ENCODE results near the gene DLG4. TPM values are rescaled to one million over a fixed set of nuclear protein-coding genes. Genes with fewer than 3 reads are reported as not detected.
A peak's percentile ranks its signal among the peaks of the same experiment; 100 is the strongest.

DLG4 gene
- total RNA-seq, 1 experiment from 2014 or later: 59.7 TPM

DNA sequence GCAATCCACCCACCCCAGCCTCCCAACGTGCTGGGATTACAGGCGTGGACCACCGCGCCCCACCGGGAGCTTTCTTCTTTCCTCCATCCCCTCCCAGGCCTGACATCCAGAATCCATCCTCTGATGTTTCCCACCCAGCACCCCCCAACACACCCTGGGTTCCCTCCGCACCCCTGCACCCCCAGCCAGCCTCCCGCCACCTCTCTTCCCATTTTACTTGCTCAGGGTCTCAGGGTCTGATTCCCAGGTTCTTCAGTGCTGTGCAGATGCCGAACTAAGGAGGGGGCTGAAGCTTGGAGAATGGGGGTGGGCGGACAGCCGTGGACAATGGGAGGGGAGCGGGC lies 40.7 kb downstream of the DLG4 start (continued):
- TF ChIP-seq, protein P1, sequence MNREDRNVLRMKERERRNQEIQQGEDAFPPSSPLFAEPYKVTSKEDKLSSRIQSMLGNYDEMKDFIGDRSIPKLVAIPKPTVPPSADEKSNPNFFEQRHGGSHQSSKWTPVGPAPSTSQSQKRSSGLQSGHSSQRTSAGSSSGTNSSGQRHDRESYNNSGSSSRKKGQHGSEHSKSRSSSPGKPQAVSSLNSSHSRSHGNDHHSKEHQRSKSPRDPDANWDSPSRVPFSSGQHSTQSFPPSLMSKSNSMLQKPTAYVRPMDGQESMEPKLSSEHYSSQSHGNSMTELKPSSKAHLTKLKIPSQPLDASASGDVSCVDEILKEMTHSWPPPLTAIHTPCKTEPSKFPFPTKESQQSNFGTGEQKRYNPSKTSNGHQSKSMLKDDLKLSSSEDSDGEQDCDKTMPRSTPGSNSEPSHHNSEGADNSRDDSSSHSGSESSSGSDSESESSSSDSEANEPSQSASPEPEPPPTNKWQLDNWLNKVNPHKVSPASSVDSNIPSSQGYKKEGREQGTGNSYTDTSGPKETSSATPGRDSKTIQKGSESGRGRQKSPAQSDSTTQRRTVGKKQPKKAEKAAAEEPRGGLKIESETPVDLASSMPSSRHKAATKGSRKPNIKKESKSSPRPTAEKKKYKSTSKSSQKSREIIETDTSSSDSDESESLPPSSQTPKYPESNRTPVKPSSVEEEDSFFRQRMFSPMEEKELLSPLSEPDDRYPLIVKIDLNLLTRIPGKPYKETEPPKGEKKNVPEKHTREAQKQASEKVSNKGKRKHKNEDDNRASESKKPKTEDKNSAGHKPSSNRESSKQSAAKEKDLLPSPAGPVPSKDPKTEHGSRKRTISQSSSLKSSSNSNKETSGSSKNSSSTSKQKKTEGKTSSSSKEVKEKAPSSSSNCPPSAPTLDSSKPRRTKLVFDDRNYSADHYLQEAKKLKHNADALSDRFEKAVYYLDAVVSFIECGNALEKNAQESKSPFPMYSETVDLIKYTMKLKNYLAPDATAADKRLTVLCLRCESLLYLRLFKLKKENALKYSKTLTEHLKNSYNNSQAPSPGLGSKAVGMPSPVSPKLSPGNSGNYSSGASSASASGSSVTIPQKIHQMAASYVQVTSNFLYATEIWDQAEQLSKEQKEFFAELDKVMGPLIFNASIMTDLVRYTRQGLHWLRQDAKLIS (CRISPR knock-in tag; IDR thresholded peaks at IDR 0.05; ENCODE audit: borderline replicate concordance): no peak
- TF ChIP-seq, protein P2, sequence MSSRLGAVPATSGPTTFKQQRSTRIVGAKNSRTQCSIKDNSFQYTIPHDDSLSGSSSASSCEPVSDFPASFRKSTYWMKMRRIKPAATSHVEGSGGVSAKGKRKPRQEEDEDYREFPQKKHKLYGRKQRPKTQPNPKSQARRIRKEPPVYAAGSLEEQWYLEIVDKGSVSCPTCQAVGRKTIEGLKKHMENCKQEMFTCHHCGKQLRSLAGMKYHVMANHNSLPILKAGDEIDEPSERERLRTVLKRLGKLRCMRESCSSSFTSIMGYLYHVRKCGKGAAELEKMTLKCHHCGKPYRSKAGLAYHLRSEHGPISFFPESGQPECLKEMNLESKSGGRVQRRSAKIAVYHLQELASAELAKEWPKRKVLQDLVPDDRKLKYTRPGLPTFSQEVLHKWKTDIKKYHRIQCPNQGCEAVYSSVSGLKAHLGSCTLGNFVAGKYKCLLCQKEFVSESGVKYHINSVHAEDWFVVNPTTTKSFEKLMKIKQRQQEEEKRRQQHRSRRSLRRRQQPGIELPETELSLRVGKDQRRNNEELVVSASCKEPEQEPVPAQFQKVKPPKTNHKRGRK (CRISPR knock-in tag; IDR thresholded peaks at IDR 0.05; ENCODE audit: borderline replicate concordance): no peak
- TF ChIP-seq OVOL2 (CRISPR knock-in tag; IDR thresholded peaks at IDR 0.05; ENCODE audit: borderline replicate concordance) (no peak), MYBL2 (CRISPR knock-in tag; IDR thresholded peaks at IDR 0.05) (no peak), ZNF263 (CRISPR knock-in tag; IDR thresholded peaks at IDR 0.05; ENCODE audit: low read depth) (no peak), RELA (CRISPR knock-in tag; IDR thresholded peaks at IDR 0.05; ENCODE audit: borderline replicate concordance) (no peak)
- TF ChIP-seq, protein P3, sequence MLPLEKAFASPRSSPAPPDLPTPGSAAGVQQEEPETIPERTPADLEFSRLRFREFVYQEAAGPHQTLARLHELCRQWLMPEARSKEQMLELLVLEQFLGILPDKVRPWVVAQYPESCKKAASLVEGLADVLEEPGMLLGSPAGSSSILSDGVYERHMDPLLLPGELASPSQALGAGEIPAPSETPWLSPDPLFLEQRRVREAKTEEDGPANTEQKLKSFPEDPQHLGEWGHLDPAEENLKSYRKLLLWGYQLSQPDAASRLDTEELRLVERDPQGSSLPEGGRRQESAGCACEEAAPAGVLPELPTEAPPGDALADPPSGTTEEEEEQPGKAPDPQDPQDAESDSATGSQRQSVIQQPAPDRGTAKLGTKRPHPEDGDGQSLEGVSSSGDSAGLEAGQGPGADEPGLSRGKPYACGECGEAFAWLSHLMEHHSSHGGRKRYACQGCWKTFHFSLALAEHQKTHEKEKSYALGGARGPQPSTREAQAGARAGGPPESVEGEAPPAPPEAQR (CRISPR knock-in tag; IDR thresholded peaks at IDR 0.05): no peak

DNA sequence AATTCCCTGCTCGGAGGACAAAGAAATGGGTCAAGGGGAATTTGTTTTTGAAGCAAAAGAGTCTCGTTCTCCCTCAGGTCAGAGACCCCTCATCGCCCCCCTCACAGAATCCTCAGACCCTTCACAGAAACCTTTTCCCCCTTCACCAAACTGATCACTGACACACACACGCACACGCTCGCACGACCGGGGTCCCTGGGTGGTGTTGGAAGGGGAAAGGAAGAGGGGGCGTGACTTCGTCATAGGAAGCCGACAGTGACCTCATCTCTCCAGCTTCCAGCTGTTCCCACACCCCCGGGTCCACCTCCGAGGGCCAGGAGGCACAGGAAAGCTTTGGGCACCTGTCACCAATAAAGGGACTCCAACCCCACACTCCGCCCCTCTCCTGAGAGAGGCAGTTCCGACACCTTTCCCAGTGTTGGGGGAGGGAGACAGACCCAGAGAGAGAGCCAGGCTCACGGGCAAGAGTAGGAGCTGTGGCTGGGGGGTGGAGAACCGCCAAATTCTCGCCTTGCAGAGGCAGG lies 41.6 kb downstream of the DLG4 start:
- DNase-seq (ENCODE audit: low spot score) (peak; percentile 54), ATAC-seq (peak; percentile 3)
- ChIA-PET CTCF (interaction anchor here (0.6 to 4.5 kb wide), 36 partner anchors 9 to 263 kb away, joined by 3 to 75 read pairs (median 6); partner anchors contain the start of genes ACADVL, ASGR2, DLG4 and PHF23), POLR2A (interaction anchor here (0.6 to 1.9 kb wide), 5 partner anchors 42 to 176 kb away, joined by 3 to 8 read pairs (median 3); partner anchors contain the start of genes ACADVL and SLC16A13)
- Mint-ChIP-seq H3K9me3 (no peaks in the 10 kb centered on the region), H3K27ac (peak overlapping the region; percentile 80), H3K4me1 (peaks cover 12% of the 10 kb centered on the region), H3K27me3 (ENCODE audit: low read depth) (peaks cover 10% of the 10 kb centered on the region), H3K36me3 (no peaks in the 10 kb centered on the region), H3K4me3 (no peak overlapping the region)
- TF ChIP-seq SP1 (CRISPR knock-in tag; conservative IDR thresholded peaks at IDR 0.05): peak; percentile 42
- TF ChIP-seq FOXJ3 (CRISPR knock-in tag; IDR thresholded peaks at IDR 0.05; ENCODE audit: borderline replicate concordance): no peak
- no peak for TF ChIP-seq ZNF121 (CRISPR knock-in tag; IDR thresholded peaks at IDR 0.05)
- no peak for TF ChIP-seq ZNF317 (CRISPR knock-in tag; IDR thresholded peaks at IDR 0.05; ENCODE audit: borderline replicate concordance, low read depth)
- TF ChIP-seq OVOL2 (CRISPR knock-in tag; IDR thresholded peaks at IDR 0.05; ENCODE audit: borderline replicate concordance): no peak
- no peak for TF ChIP-seq IRF2 (CRISPR knock-in tag; IDR thresholded peaks at IDR 0.05; ENCODE audit: borderline replicate concordance, low read depth)
- TF ChIP-seq ZBTB21 (CRISPR knock-in tag; IDR thresholded peaks at IDR 0.05; ENCODE audit: borderline replicate concordance): peak; percentile 97
- TF ChIP-seq, protein P4, sequence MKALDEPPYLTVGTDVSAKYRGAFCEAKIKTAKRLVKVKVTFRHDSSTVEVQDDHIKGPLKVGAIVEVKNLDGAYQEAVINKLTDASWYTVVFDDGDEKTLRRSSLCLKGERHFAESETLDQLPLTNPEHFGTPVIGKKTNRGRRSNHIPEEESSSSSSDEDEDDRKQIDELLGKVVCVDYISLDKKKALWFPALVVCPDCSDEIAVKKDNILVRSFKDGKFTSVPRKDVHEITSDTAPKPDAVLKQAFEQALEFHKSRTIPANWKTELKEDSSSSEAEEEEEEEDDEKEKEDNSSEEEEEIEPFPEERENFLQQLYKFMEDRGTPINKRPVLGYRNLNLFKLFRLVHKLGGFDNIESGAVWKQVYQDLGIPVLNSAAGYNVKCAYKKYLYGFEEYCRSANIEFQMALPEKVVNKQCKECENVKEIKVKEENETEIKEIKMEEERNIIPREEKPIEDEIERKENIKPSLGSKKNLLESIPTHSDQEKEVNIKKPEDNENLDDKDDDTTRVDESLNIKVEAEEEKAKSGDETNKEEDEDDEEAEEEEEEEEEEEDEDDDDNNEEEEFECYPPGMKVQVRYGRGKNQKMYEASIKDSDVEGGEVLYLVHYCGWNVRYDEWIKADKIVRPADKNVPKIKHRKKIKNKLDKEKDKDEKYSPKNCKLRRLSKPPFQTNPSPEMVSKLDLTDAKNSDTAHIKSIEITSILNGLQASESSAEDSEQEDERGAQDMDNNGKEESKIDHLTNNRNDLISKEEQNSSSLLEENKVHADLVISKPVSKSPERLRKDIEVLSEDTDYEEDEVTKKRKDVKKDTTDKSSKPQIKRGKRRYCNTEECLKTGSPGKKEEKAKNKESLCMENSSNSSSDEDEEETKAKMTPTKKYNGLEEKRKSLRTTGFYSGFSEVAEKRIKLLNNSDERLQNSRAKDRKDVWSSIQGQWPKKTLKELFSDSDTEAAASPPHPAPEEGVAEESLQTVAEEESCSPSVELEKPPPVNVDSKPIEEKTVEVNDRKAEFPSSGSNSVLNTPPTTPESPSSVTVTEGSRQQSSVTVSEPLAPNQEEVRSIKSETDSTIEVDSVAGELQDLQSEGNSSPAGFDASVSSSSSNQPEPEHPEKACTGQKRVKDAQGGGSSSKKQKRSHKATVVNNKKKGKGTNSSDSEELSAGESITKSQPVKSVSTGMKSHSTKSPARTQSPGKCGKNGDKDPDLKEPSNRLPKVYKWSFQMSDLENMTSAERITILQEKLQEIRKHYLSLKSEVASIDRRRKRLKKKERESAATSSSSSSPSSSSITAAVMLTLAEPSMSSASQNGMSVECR (CRISPR knock-in tag; IDR thresholded peaks at IDR 0.05; ENCODE audit: borderline replicate concordance): no peak
- 0 out of 2 replicates have a peak, but pooled peaks have one; percentile 27 for TF ChIP-seq CBFB (CRISPR knock-in tag; IDR thresholded peaks at IDR 0.05; ENCODE audit: low read depth)
- TF ChIP-seq, protein P5, sequence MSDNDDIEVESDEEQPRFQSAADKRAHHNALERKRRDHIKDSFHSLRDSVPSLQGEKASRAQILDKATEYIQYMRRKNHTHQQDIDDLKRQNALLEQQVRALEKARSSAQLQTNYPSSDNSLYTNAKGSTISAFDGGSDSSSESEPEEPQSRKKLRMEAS (CRISPR knock-in tag; IDR thresholded peaks at IDR 0.05): no peak
- TF ChIP-seq, protein P6, sequence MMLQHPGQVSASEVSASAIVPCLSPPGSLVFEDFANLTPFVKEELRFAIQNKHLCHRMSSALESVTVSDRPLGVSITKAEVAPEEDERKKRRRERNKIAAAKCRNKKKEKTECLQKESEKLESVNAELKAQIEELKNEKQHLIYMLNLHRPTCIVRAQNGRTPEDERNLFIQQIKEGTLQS (CRISPR knock-in tag; conservative IDR thresholded peaks at IDR 0.05): no peak
- TF ChIP-seq TEAD4 (CRISPR knock-in tag; IDR thresholded peaks at IDR 0.05): no peak
- TF ChIP-seq, protein P7, sequence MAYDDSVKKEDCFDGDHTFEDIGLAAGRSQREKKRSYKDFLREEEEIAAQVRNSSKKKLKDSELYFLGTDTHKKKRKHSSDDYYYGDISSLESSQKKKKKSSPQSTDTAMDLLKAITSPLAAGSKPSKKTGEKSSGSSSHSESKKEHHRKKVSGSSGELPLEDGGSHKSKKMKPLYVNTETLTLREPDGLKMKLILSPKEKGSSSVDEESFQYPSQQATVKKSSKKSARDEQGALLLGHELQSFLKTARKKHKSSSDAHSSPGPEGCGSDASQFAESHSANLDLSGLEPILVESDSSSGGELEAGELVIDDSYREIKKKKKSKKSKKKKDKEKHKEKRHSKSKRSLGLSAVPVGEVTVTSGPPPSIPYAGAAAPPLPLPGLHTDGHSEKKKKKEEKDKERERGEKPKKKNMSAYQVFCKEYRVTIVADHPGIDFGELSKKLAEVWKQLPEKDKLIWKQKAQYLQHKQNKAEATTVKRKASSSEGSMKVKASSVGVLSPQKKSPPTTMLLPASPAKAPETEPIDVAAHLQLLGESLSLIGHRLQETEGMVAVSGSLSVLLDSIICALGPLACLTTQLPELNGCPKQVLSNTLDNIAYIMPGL (CRISPR knock-in tag; IDR thresholded peaks at IDR 0.05): no peak
- TF ChIP-seq GABPB1 (CRISPR knock-in tag; IDR thresholded peaks at IDR 0.05): 0 out of 2 replicates have a peak, but pooled peaks have one; percentile 17
- TF ChIP-seq TP53 (CRISPR knock-in tag; IDR thresholded peaks at IDR 0.05): no peak
